COLO829 (cell line): ENCODE results near the gene SIN3A.
"Not testable (repeated sequence)": the region's sequence is repeated elsewhere in the genome, so short reads cannot be mapped to it uniquely, and the experiment has no call there.

Experiments
- DNase-seq: peaks from one replicate; pipeline ENCODE4 v3.0.0; 2012; ENCODE audit warnings: low spot score

Gene SIN3A

GRCh38 chr15:75451674-75452363 lies at the start of gene SIN3A:
Gene SIN3A (minus strand): TSS chr15:75451690. CDS start chr15:75430375, 21,315 bp downstream.
- DNase-seq, result peak; percentile 83

DNA sequence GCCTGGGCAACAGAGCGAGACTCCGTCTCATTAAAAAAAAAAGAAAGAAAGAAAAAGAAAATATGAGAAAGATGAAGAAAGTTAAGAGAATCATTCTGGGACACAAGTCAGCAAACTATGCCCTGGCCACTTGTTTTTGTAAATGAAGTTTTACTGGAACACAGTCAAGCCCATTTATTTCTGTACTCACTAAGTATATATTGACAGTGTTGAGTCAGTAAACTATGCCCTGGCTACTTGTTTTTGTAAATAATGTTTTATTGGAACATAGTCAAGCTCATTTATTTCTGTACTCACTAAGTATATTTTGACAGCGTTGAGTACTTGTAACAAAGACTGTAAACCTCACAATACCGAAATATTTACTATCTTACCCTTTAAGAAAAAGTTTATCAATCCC lies 42.2 kb upstream of the SIN3A start:
- no peak for DNase-seq

DNA sequence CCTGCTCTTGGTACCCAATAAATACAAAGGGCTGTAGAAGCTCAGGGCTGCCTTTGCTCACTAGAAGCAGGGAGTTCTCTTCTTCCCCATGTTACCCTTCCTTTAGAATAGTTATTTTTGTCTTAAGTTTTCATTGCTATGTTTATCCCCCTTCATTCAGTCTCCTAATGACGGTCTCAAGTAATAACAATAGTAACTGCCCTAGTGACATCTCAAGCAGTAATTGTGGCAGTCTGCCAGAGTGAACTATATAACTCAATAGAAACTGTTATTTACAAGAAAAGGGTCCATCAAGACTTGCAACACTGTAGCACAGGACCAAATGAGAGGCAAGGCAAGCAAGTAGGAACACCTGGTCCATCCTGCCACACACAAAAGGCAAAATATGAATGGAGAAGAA lies 32.5 kb upstream of the SIN3A start:
- no peak for DNase-seq

DNA sequence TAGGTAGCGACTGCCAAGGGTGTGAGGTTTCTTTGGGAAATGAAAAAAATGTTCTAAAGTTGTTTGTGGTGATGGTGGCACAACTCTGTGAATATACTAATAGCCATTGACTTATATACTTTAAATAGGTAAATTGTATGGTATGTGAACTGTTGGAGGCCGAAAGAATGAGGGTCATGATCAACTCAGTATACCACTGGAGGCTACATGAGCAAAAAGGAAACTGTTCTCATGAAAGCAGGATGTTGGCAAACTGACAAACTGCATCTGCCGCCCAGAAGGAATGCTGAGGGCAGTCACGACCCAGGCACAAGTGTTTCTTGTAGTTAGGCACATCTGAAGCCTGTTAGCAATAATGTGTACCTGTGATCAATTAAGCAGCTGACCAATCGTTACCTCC lies 32.1 kb upstream of the SIN3A start:
- DNase-seq, result not testable (repeated sequence)

DNA sequence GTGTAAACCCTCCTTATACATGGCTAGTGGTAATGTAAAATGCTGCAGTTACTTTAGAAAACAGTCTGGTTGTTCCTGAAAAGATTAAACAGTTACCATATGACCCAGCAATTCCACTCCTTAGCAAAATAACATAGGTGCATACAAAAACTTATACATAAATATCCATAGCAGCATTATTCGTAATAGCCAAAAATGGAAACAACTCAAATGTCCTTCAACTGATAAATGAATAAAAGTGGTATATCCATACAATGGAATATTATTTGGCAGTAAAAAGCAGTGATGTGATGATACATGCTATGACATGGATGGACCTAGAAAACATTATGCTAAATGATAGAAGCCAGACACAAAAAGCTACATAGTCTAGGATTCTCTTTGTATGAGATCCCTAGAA lies 31.6 kb upstream of the SIN3A start:
- no peak for DNase-seq

DNA sequence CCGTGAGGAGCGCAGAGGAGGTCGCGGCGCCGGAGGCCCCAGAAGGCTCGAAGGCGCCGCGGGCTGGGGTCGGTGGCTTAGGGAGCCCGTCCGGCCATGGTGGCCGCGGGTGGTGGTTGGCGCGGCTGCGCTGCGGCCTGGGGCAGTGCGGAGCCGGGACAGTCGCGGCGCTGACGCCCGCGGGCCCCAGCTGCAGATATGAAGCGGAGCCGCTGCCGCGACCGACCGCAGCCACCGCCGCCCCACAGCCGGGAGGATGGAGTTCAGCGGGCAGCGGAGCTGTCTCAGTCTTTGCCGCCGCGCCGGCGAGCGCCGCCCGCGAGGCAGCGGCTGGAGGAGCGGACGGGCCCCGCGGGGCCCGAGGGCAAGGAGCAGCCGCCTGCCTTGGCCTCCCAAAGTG lies 29.0 kb upstream of the SIN3A start:
- not testable (repeated sequence) for DNase-seq

DNA sequence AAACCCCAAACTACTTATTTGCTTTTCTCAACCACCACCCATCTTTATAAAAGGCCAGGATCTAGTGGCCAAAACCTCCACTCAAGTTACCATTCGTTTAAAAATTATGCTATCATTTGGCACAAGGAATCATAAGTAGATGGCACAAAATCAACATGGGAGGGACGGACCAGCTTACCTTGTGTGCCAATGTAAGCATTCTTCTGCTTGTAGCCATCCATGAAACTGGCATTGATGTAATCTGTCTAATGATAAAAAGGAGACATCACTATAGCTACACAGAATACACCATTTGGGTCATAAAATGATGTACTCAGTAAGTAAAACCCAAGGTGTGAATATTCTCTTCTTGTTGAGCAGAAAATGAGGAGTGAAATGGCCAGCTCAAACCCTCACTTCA lies 28.2 kb upstream of the SIN3A start:
- DNase-seq, result no peak

DNA sequence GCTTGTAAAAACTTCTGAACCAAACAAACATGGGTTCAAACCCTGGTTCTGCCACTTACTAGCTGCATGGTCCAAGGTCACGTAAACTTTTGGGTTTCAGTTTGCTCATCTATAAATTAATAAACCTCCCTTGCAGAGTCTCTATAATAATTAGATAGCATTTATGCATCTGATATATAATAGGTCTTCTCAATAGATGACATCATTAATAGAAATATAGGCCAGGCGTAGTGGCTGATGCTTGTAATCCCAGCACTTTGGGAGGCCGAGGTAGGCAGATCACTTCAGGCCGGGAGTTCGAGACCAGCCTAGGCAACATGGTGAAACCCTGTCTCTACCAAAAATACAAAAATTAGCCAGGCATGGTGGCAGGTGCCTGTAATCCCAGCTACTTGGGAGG lies 25.6 kb upstream of the SIN3A start:
- DNase-seq, result not testable (repeated sequence)

- DNase-seq, result peak; percentile 18
Measured at GRCh38 chr15:75468913-75469598, 17.6 kb upstream of the SIN3A start.

GRCh38 chr15:75460646-75461045 lies 9.2 kb upstream of the SIN3A start:
- DNase-seq, result no peak

DNA sequence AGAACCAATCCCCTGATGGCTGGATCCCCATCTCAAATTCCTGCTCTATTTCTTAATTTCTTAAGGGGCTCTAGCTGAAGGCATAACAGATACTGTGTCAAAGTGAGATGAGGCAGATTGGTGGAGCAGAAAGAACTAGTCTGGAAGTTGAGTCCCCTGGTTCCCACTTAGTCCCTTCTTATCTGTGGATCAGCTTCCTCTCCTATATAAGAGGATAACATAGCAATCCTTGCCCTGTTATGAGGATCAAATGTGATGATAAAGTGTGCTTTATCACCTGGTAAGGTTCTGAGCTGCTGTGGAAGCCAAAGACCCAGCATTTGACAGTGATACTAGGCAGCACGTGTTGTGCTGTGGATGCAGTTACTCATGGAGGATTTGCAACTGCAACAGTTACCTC lies 8.1 kb upstream of the SIN3A start:
- no peak for DNase-seq

DNA sequence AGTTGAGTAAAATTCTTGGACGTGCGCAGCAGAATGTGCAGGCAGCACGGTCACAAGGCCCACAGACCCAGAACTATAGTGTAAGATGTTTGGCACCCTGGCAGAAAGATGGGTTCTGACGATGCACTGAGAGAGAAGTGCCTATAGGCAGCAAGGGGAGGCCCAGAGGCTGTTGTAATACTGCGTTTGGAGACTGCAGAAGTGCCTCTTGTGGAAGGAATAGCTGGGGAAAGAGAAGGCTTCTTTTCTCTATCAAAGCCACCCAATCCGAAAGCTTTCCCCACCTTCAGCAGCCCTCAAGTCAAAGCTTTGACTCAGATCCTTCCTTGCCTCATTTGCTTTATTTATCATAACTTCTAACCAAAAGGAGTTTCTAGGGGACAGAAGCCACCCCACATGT lies 5.2 kb upstream of the SIN3A start:
- no peak for DNase-seq

DNA sequence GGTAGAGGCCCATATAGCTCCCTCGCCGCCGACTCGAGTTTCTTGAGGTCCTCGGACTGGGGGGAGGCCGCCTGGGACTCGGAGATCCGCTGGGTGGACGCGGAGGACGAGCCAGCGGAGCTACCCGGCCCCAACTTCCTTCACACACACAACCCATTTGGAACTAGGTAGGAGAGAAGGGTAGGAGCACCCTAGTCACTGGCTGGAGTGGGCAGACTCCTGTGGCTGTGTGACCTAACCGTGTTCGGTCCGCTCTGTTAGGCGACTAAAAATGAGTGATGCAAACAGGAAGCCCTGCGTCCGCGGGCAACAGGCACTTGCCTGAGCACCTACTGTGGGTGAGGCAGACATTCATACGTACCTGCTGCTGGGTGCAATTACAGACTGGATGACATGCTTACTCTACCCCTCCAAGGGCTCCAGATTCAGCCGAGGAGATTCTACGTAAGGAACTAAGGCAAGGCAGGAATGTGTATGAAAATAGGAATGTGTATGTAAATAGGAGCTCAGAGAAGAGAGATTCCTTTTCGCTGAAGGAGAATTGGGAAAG lies 4.6 kb upstream of the SIN3A start:
- DNase-seq, result no peak

- DNase-seq, result peak; percentile 43
Measured at GRCh38 chr15:75455424-75455981, 4.0 kb upstream of the SIN3A start.

DNA sequence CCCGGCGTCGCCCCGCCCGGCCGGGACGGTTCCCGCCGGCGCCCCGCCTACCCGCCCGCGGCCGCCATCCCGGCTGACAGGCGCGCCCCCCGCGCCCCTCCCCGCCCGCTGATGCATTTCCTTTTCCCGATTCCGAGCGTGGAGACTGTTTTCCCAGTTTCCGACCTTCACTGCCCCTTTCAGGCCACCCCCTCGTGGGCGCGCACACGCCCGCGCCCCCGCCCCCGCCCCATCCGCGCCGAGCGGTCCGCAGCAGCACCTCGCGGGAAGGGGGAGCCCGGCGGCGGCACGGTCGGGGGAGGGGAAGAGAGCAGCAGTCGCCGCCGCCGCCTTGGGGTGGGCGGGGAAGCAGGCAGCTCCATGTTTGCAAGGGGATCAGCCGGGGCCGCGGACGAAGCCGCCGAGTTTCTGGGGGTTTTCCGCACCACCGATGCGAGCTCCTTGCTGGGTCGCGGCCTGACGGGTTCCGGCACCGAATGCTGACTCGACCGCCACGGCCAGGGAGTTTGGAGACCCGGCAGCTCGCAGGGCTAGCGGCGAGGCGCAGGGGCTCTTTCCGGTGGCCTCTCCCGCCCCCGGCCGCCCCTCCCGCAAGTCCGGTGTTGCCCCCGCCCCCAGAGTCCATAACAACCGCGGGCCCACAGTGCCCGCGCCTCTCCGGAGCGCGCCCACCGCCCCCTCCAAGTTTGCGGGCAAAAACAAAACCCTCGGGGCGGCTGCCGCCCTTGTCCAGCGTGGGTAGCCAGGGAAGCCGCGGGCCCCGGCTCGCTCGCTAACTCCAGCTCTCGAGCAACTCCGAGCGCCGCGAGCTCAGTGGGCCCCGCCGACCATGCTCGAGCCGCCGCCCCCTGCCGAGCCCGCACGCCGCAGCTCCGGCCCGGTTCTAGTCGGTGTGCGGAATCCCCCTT lies 3.2 kb upstream of the SIN3A start:
- no peak for DNase-seq

- DNase-seq, result peak; percentile 91
Measured at GRCh38 chr15:75453703-75454470, 2.4 kb upstream of the SIN3A start.

- no peak for DNase-seq
Measured at GRCh38 chr15:75452865-75453702, 1.6 kb upstream of the SIN3A start.

- DNase-seq, result peak; percentile 45
Measured at GRCh38 chr15:75452364-75452864, 924 bp upstream of the SIN3A start.

GRCh38 chr15:75451202-75451673 lies 252 bp downstream of the SIN3A start:
- no peak for DNase-seq
